HEK293 (cell line): ENCODE data around the gene PROKR2.

Experiments used
- ZBTB26 ChIP-seq: fragments of 450-650 bp; formaldehyde crosslinking; optimal IDR thresholded peaks from 2 replicates; pipeline ENCODE3; 2016; ENCODE audit warnings: missing biosample characterization, mild to moderate bottlenecking, missing genetic modification characterization
- ZBTB49 ChIP-seq: fragments of 450-650 bp; formaldehyde crosslinking; IDR thresholded peaks from 2 replicates; pipeline ENCODE4 v1.5.1; 2016; ENCODE audit warnings: missing biosample characterization, missing genetic modification characterization, low read depth
- ZNF112 ChIP-seq: fragments of 450-650 bp; formaldehyde crosslinking; IDR thresholded peaks from 2 replicates; pipeline ENCODE4 v1.5.0; 2017; ENCODE audit warnings: missing biosample characterization, missing genetic modification characterization
- ZNF292 ChIP-seq: fragments of 450-650 bp; formaldehyde crosslinking; IDR thresholded peaks from 2 replicates; pipeline ENCODE4 v1.5.1; 2016; ENCODE audit warnings: low read depth, missing biosample characterization, missing genetic modification characterization, borderline replicate concordance
- ZNF560 ChIP-seq: fragments of 450-650 bp; formaldehyde crosslinking; IDR thresholded peaks from 2 replicates; pipeline ENCODE4 v1.5.1; 2017; ENCODE audit warnings: missing biosample characterization, missing genetic modification characterization, borderline replicate concordance
- TF ChIP-seq, protein P1 (sequence below): fragments of 450-650 bp; formaldehyde crosslinking; IDR thresholded peaks from 2 replicates; pipeline ENCODE4 v1.5.1; 2016; ENCODE audit warnings: missing biosample characterization, missing genetic modification characterization

DNA sequence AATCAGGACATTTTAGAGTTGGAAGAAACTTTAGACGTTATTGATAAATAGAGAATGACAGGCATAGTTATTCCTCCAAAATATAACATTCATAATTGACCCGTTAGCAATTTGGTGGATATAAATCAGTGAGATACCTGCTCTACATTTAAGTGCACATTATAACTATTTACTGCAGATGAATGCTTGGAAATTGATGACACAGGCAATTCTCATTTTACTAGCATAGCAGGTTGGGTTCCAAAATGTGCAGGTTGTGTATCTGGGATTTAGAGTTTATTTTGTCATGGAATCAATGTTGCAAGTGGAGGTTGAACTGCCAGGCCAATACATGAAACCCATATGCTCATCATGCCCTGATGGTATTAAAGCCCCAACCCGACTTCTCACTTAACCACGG is 44.4 kb upstream of the PROKR2 start:
- TF ChIP-seq, protein P1, sequence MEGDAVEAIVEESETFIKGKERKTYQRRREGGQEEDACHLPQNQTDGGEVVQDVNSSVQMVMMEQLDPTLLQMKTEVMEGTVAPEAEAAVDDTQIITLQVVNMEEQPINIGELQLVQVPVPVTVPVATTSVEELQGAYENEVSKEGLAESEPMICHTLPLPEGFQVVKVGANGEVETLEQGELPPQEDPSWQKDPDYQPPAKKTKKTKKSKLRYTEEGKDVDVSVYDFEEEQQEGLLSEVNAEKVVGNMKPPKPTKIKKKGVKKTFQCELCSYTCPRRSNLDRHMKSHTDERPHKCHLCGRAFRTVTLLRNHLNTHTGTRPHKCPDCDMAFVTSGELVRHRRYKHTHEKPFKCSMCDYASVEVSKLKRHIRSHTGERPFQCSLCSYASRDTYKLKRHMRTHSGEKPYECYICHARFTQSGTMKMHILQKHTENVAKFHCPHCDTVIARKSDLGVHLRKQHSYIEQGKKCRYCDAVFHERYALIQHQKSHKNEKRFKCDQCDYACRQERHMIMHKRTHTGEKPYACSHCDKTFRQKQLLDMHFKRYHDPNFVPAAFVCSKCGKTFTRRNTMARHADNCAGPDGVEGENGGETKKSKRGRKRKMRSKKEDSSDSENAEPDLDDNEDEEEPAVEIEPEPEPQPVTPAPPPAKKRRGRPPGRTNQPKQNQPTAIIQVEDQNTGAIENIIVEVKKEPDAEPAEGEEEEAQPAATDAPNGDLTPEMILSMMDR: no peak
- TF ChIP-seq ZBTB26 (tag by site-specific recombination): no peak
- TF ChIP-seq ZNF560 (tag by site-specific recombination): no peak
- TF ChIP-seq ZNF112 (tag by site-specific recombination): no peak
- no peak for TF ChIP-seq ZBTB49
- TF ChIP-seq ZNF292 (tag by site-specific recombination): no peak
